Testis (tissue), 3 donors: Measurements from ENCODE around the gene P2RX3. TPM values are rescaled to one million over a fixed set of nuclear protein-coding genes. Genes with fewer than 3 reads are reported as not detected.
"Not testable (repeated sequence)": the region's sequence is repeated elsewhere in the genome, so short reads cannot be mapped to it uniquely, and the experiment has no call there.

Experiments used
- DNase-seq: peaks from one replicate; pipeline ENCODE4 v3.0.0-alpha.2; 2019
- H3K27ac ChIP-seq, 2 donors: fragments of 200-600 bp; sonication (generic); one replicate each; pipeline ENCODE4 v1.5.1; 2019
- H3K27me3 ChIP-seq: fragments of 200-600 bp; sonication (generic); one replicate; pipeline ENCODE4 v1.5.1; 2019
- H3K36me3 ChIP-seq: fragments of 200-600 bp; sonication (generic); one replicate; pipeline ENCODE4 v1.5.1; 2017; ENCODE audit warnings: low read depth; ENCODE audit errors: missing control alignments
- H3K4me1 ChIP-seq: fragments of 200-600 bp; sonication (generic); one replicate; pipeline ENCODE4 v1.5.1; 2019
- H3K4me3 ChIP-seq, 2 donors: fragments of 200-600 bp; sonication (generic); one replicate each; pipeline ENCODE4 v1.5.1; 2017 to 2019
- H3K9me3 ChIP-seq: fragments of 200-600 bp; sonication (generic); one replicate; pipeline ENCODE4 v1.5.1; 2017
- CTCF ChIP-seq, 3 experiments: fragments of 450-650 bp in 2 of 3; fragments of 200-600 bp in 1 of 3; sonication (generic) in 1 of 3; IDR thresholded peaks; one replicate each; pipeline ENCODE4 v1.5.1; 2016 to 2019; ENCODE audit warnings: antibody characterized with exemption in 3 of 3, mild to moderate bottlenecking in 2 of 3, moderate library complexity in 1 of 3
- POLR2A ChIP-seq: fragments of 450-650 bp; IDR thresholded peaks from one replicate; pipeline ENCODE4 v1.6.1; 2017; ENCODE audit warnings: antibody characterized with exemption, mild to moderate bottlenecking, moderate library complexity
- WGBS, 2 donors: methylation state at CpG; one replicate each; pipeline ENCODE4 v1.1.5; 2018; 5-methylcytosine and 5-hydroxymethylcytosine counted together
- intact Hi-C: fragments of 100-400 bp; cut with DNase I; formaldehyde crosslinking; loops from one replicate; pipeline ENCODE4 v1.15.1; 2023; ENCODE audit warnings: low total_unique reads
- polyA plus RNA-seq: library from polyadenylated mRNA; stranded (reverse); fragments of 350-450 nt; fragmentation: Illumina TruSeq; extraction: RNeasy Lipid Tissue Mini Kit (QIAGEN cat#74804); gene quantifications from one replicate; pipeline ENCODE4 v1.2.3, GENCODE V29; 2014; ENCODE audit warnings: low read depth, low replicate concordance; ENCODE audit not compliant: insufficient read depth
- total RNA-seq, 2 donors: library from RNA; depleted of rRNA; stranded (reverse); fragments of >200 nt; gene quantifications; one replicate each; pipeline ENCODE4 v1.2.3, GENCODE V29; 2016

Gene P2RX3
- total and polyA plus RNA-seq, 3 donors from 2014 or later = 2.5 to 8.5 (median 3.3) TPM

- Histone ChIP-seq H3K27me3 (no peaks in the 10 kb centered on the region), H3K4me3 (peak overlapping the region; percentile 81 to 97), H3K4me1 (peaks cover 9% of the 10 kb centered on the region), H3K9me3 (no peaks in the 10 kb centered on the region), H3K27ac (peak overlapping the region; percentile 87 to 91), H3K36me3 (no peaks in the 10 kb centered on the region)
- no peak for DNase-seq
- WGBS, 2 donors = 9 to 15% methylated on average over 12 of the region's 12 CpGs
- TF ChIP-seq CTCF (IDR thresholded peaks at IDR 0.05) (no peak), POLR2A (no peak)
- intact Hi-C loops = no loop called here
Measured at GRCh38 chr11:57336111-57336666, 2.0 kb upstream of the P2RX3 start.

- H3K27me3 ChIP-seq, intact Hi-C loops, H3K4me1 ChIP-seq, DNase-seq, H3K36me3 ChIP-seq, H3K9me3 ChIP-seq, H3K27ac ChIP-seq, H3K4me3 ChIP-seq: not testable (repeated sequence)
- WGBS, 2 donors = 90 to 95% methylated on average over 6 of the region's 6 CpGs
Measured at GRCh38 chr11:57336856-57337255, 1.3 kb upstream of the P2RX3 start.

GRCh38 chr11:57339328-57339727 lies 1.2 kb downstream of the P2RX3 start:
- no peak for TF ChIP-seq CTCF (IDR thresholded peaks at IDR 0.05)
- intact Hi-C loops = no loop called here
- WGBS, 2 donors = 79 to 82% methylated on average over 5 of the region's 5 CpGs

GRCh38 chr11:57340039-57340615 lies 2.0 kb downstream of the P2RX3 start:
- intact Hi-C loops = no loop called here
- 52 to 73% methylated on average over 12 of the region's 12 CpGs for WGBS, 2 donors

More at GRCh38 chr11:57339328-57339727, 1.2 kb downstream of the P2RX3 start:
- Histone ChIP-seq H3K4me1 (peaks cover 9% of the 10 kb centered on the region), H3K4me3 (no peak overlapping the region), H3K27me3 (no peaks in the 10 kb centered on the region), H3K9me3 (no peaks in the 10 kb centered on the region), H3K36me3 (no peaks in the 10 kb centered on the region), H3K27ac (no peak overlapping the region)
- DNase-seq = no peak

GRCh38 chr11:57341250-57341808 lies 3.2 kb downstream of the P2RX3 start:
- 79 to 88% methylated on average over 6 of the region's 6 CpGs for WGBS, 2 donors
- H3K4me1 ChIP-seq = no peaks in the 10 kb centered on the region
- H3K4me3 ChIP-seq = no peak overlapping the region
- no peaks in the 10 kb centered on the region for H3K9me3 ChIP-seq
- H3K27ac ChIP-seq = no peak overlapping the region
- intact Hi-C loops = no loop called here
- TF ChIP-seq CTCF (IDR thresholded peaks at IDR 0.05) = no peak
- no peak for TF ChIP-seq POLR2A
- H3K27me3 ChIP-seq = no peaks in the 10 kb centered on the region
- H3K36me3 ChIP-seq = no peaks in the 10 kb centered on the region
- DNase-seq = no peak

More at GRCh38 chr11:57340039-57340615, 2.0 kb downstream of the P2RX3 start:
- H3K36me3 ChIP-seq = no peaks in the 10 kb centered on the region
- H3K9me3 ChIP-seq = no peaks in the 10 kb centered on the region
- H3K4me3 ChIP-seq = no peak overlapping the region
- H3K4me1 ChIP-seq = peaks cover under 1% of the 10 kb centered on the region
- no peaks in the 10 kb centered on the region for H3K27me3 ChIP-seq
- no peak for TF ChIP-seq CTCF (IDR thresholded peaks at IDR 0.05)
- TF ChIP-seq POLR2A = no peak
- no peak for DNase-seq
- H3K27ac ChIP-seq = no peak overlapping the region
